ENCODE measurements around the gene PTGIR. TPM values are rescaled to one million over a fixed set of nuclear protein-coding genes. Genes with fewer than 3 reads are reported as not detected.

Gene PTGIR
- polyA plus RNA-seq, 2 of the 4 experiments (the other 2 are of a cell fraction) = 0.06 TPM; not detected in 1

GRCh38 chr19:46661020-46661731 lies 36.3 kb upstream of the PTGIR start, which contains the start of gene DACT3 (continued):
- TF ChIP-seq FOSL2 (IDR thresholded peaks at IDR 0.05) = no peak
- no peak for TF ChIP-seq FOSL2 (CRISPR knock-in tag; IDR thresholded peaks at IDR 0.05)
- TF ChIP-seq, protein P1, sequence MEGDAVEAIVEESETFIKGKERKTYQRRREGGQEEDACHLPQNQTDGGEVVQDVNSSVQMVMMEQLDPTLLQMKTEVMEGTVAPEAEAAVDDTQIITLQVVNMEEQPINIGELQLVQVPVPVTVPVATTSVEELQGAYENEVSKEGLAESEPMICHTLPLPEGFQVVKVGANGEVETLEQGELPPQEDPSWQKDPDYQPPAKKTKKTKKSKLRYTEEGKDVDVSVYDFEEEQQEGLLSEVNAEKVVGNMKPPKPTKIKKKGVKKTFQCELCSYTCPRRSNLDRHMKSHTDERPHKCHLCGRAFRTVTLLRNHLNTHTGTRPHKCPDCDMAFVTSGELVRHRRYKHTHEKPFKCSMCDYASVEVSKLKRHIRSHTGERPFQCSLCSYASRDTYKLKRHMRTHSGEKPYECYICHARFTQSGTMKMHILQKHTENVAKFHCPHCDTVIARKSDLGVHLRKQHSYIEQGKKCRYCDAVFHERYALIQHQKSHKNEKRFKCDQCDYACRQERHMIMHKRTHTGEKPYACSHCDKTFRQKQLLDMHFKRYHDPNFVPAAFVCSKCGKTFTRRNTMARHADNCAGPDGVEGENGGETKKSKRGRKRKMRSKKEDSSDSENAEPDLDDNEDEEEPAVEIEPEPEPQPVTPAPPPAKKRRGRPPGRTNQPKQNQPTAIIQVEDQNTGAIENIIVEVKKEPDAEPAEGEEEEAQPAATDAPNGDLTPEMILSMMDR (IDR thresholded peaks at IDR 0.05) = no peak
- no peak for TF ChIP-seq KDM5A (IDR thresholded peaks at IDR 0.05)
- no peak for TF ChIP-seq TP53 (CRISPR knock-in tag; IDR thresholded peaks at IDR 0.05)
- TF ChIP-seq NR3C1 (IDR thresholded peaks at IDR 0.05) = no peak
- no peak; a peak in 1 of 5 replicates for TF ChIP-seq JUN (IDR thresholded peaks at IDR 0.05)

GRCh38 chr19:46660551-46661019 lies 35.7 kb upstream of the PTGIR start:
- WGBS (ENCODE audit: missing lambda C conversion rate) = 9% methylated on average over 8 of the region's 40 CpGs
- ChIA-PET CTCF (interaction anchor here (0.6 to 10.7 kb wide), 18 partner anchors 9 to 1870 kb away, joined by 3 to 483 read pairs (median 10); partner anchors contain the start of genes CALM3, GNG8 and PTGIR), POLR2A (interaction anchor here (0.9 to 2.2 kb wide), 4 partner anchors 8 to 453 kb away, joined by 3 to 29 read pairs (median 4); partner anchors contain the start of genes CALM3 and ZC3H4)
- DNase-seq (ENCODE audit: low read depth in 1 of 2, low spot score in 1 of 2) = no peak
- Histone ChIP-seq H3K27ac (peak overlapping the region in 1 of 2 experiments; percentile 36; a peak in 2 of 6 replicates), H3K4me3 (peak overlapping the region; percentile 44), H3K9me3 (no peaks in the 10 kb centered on the region), H3K4me1 (peaks cover 20% of the 10 kb centered on the region), H3K4me2 (peak overlapping the region; percentile 92)
- FAIRE-seq = no peak
- ATAC-seq = peak; percentile 1 to 60; a peak in 5 of 6 replicates
- TF ChIP-seq RNF2 (IDR thresholded peaks at IDR 0.05; ENCODE audit: borderline replicate concordance, low read depth) (peak; percentile 69; the same call in 1 of the 2 replicates), TP53 (CRISPR knock-in tag; IDR thresholded peaks at IDR 0.05) (no peak), TFCP2L1 (CRISPR knock-in tag; IDR thresholded peaks at IDR 0.05) (no peak), CBX2 (IDR thresholded peaks at IDR 0.05; ENCODE audit: borderline replicate concordance, low read depth) (no peak), HOXB5 (CRISPR knock-in tag; IDR thresholded peaks at IDR 0.05) (peak; percentile 32; the same call in 1 of the 2 replicates), MAX (IDR thresholded peaks at IDR 0.05) (peak; percentile 35; the same call in 1 of the 2 replicates), E2F6 (IDR thresholded peaks at IDR 0.05; ENCODE audit: borderline replicate concordance, low read depth) (peak; percentile 79)

- TF ChIP-seq ZFP36 (IDR thresholded peaks at IDR 0.05; ENCODE audit: borderline replicate concordance, partially characterized antibody) = peak; percentile 12
- no peak for TF ChIP-seq REST (IDR thresholded peaks at IDR 0.05)
- FAIRE-seq = no peak
- no peaks in the 10 kb centered on the region for H3K9me3 ChIP-seq
- WGBS (ENCODE audit: missing lambda C conversion rate) = 30% methylated on average over 14 of the region's 14 CpGs
- ChIA-PET POLR2A (no interaction called here), CTCF (interaction anchor here (0.6 to 10.7 kb wide), 11 partner anchors 8 to 1871 kb away, joined by 3 to 483 read pairs (median 5); partner anchors contain the start of genes CALM3, GNG8 and PTGIR)
- H3K4me3 ChIP-seq = peak overlapping the region; percentile 44; the same call in 2 of the 3 replicates
- no peak for ATAC-seq
- H3K4me1 ChIP-seq = peaks cover 20% of the 10 kb centered on the region
- H3K27ac ChIP-seq = no peak overlapping the region
- DNase-seq (ENCODE audit: low read depth in 1 of 2, low spot score in 1 of 2) = peak in 1 of 2 experiments; percentile 54
- peak overlapping the region; percentile 92 for H3K4me2 ChIP-seq
Measured at GRCh38 chr19:46660008-46660517, 35.2 kb upstream of the PTGIR start.

All from A549 (cell line).